MM.1S (cell line): ENCODE measurements around the gene PRSS21.

Source experiments
- DNase-seq: peaks from one replicate; pipeline ENCODE4 v3.0.0-alpha.2; 2015
- H2AFZ ChIP-seq: fragments of 300-600 bp; sonication (generic); 2 replicates; pipeline ENCODE4 v1.6.0; 2016; ENCODE audit warnings: antibody characterized with exemption, low read length
- H3F3A ChIP-seq: fragments of 300-600 bp; sonication (generic); 2 replicates; pipeline ENCODE4 v1.6.1; 2016; ENCODE audit warnings: mild to moderate bottlenecking, antibody characterized with exemption, low read length, moderate library complexity, mixed read lengths; ENCODE audit not compliant: insufficient read depth
- H3K27ac ChIP-seq: fragments of 300-600 bp; sonication (generic); 2 replicates; pipeline ENCODE4 v1.5.1; 2016; ENCODE audit warnings: mild to moderate bottlenecking, low read length
- H3K27me3 ChIP-seq: fragments of 300-600 bp; sonication (generic); replicated peaks from 2 replicates; pipeline ENCODE4 v1.6.0; 2016; ENCODE audit warnings: low read length; ENCODE audit not compliant: insufficient read depth
- H3K36me3 ChIP-seq: fragments of 300-600 bp; sonication (generic); replicated peaks from 2 replicates; pipeline ENCODE4 v1.6.1; 2016; ENCODE audit warnings: mild to moderate bottlenecking, low read length, mixed read lengths; ENCODE audit not compliant: insufficient read depth
- H3K4me1 ChIP-seq: fragments of 300-600 bp; sonication (generic); 2 replicates; pipeline ENCODE4 v1.6.1; 2016; ENCODE audit warnings: low read length, mixed read lengths
- H3K4me2 ChIP-seq: fragments of 300-600 bp; sonication (generic); 2 replicates; pipeline ENCODE4 v1.6.0; 2016; ENCODE audit warnings: low read depth, low read length
- H3K4me3 ChIP-seq: fragments of 300-600 bp; sonication (generic); 2 replicates; pipeline ENCODE4 v1.5.1; 2016; ENCODE audit warnings: low read length, mixed read lengths
- H3K79me2 ChIP-seq: fragments of 300-600 bp; sonication (generic); 2 replicates; pipeline ENCODE4 v1.6.1; 2016; ENCODE audit warnings: mixed run types, low read length, mixed read lengths
- H3K9ac ChIP-seq: fragments of 300-600 bp; sonication (generic); 2 replicates; pipeline ENCODE4 v1.6.1; 2016; ENCODE audit warnings: low read length, mixed read lengths
- H3K9me2 ChIP-seq: fragments of 300-600 bp; sonication (generic); replicated peaks from 2 replicates; pipeline ENCODE4 v1.6.1; 2016; ENCODE audit warnings: mild to moderate bottlenecking, low read length, mixed read lengths; ENCODE audit not compliant: insufficient read depth
- H3K9me3 ChIP-seq: fragments of 300-600 bp; sonication (generic); replicated peaks from 2 replicates; pipeline ENCODE4 v1.6.1; 2016; ENCODE audit warnings: mild to moderate bottlenecking, low read length, mixed read lengths; ENCODE audit not compliant: insufficient read depth
- H4K20me1 ChIP-seq: fragments of 300-600 bp; sonication (generic); 2 replicates; pipeline ENCODE4 v1.6.1; 2016; ENCODE audit warnings: mild to moderate bottlenecking, low read length, moderate library complexity, mixed read lengths; ENCODE audit not compliant: insufficient read depth
- CTCF ChIP-seq: fragments of 300-600 bp; sonication (generic); IDR thresholded peaks from 2 replicates; pipeline ENCODE4 v1.5.1; 2016; ENCODE audit warnings: antibody characterized with exemption, low read length, mixed read lengths
- EZH2 ChIP-seq: fragments of 300-600 bp; sonication (generic); optimal IDR thresholded peaks from 2 replicates; pipeline ENCODE3; 2017; ENCODE audit warnings: low read depth, mild to moderate bottlenecking, antibody characterized with exemption, low read length, mixed read lengths
- EZH2phosphoT487 ChIP-seq: fragments of 300-600 bp; sonication (generic); IDR thresholded peaks from 2 replicates; pipeline ENCODE4 v1.6.1; 2018; ENCODE audit warnings: antibody characterized with exemption, low read length

PRSS21 gene

DNA sequence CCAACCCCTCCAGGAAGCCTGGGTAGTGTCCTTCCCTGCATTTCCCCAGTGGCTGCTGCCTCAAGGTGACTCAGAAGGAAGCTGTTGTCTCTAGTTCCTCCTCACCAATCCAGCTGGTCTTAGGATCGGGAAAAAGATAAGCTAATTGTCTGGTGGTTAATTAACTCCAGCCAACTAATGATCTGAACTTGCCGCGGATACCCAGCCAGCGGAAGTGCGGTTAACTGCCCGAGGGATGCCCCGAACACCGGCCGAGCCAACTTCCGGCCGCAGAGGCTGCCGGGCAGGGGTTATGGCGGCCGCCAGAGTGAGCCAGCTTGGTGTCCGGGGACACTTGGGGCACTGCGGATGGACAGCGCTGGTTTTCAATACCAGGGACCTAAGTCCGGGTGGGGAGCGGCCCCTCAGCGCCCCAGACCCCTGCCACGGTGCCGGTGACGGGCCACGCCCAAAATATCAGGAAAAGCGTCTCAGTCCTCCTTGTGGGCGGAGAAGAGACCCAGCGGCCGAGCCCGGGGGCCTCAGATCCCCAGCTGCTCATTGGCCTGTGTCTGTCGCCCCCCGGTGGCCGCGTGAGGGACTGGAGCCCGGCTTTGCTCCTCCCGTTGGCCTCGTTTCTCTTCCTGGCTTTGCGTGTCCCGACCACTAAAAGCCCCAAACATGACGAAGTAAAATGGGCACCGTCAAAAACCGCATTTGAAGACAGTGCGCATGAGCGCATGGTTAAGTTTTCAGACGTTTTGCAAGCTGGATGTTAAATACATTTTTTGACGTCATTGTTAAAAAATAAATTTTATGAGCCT lies 51.2 kb downstream of the PRSS21 start:
- peak; percentile 90 for DNase-seq
- TF ChIP-seq EZH2 (no peak), EZH2phosphoT487 (no peak), CTCF (peak; percentile 94)
- H3F3A ChIP-seq, result 0 out of 2 replicates have a peak, but pooled peaks cover 2% of the 10 kb centered on the region
- H3K79me2 ChIP-seq, result no peaks in the 10 kb centered on the region
- no peaks in the 10 kb centered on the region for H4K20me1 ChIP-seq
- peak overlapping the region; percentile 56; the same call in 1 of the 2 replicates for H3K27ac ChIP-seq
- H3K9ac ChIP-seq, result peak overlapping the region; percentile 78
- peaks cover 58% of the 10 kb centered on the region for H3K27me3 ChIP-seq
- H3K4me2 ChIP-seq, result peak overlapping the region; percentile 97
- H3K4me3 ChIP-seq, result peak overlapping the region; percentile 77
- H3K9me3 ChIP-seq, result no peaks in the 10 kb centered on the region
- H2AFZ ChIP-seq, result peak overlapping the region; percentile 97
- H3K4me1 ChIP-seq, result no peaks in the 10 kb centered on the region
- H3K9me2 ChIP-seq, result no peaks in the 10 kb centered on the region
- H3K36me3 ChIP-seq, result no peaks in the 10 kb centered on the region
